NCI-H524 treated with DMSO at 0.1 percent for 48 hours (cell line): ENCODE data around the gene MROH8.
"Not testable (repeated sequence)": the region's sequence is repeated elsewhere in the genome, so short reads cannot be mapped to it uniquely, and the experiment has no call there.

Source experiments
- DNase-seq: peaks from one replicate; lab custom pipeline; 2025; lab: John Stamatoyannopoulos, UW

The MROH8 gene

DNA sequence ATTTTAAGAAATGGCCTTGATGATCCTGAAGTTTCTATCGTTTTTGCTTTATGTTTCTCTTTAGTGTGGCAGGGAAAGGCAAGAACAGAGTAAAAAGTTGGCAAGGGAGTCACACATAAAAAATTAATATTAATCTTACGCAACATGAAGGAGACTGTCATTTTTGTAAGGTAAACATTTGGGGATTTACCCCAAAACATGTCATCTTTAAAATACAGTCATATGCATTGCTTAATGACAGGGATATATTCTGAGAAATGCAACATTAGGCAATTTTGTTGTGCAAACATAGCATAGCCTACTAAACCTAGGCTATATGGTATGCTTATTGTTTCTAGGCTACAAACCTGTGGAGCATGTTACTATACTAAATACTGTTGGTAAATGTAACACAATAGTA lies 88.9 kb downstream of the MROH8 start:
- no peak for DNase-seq

DNA sequence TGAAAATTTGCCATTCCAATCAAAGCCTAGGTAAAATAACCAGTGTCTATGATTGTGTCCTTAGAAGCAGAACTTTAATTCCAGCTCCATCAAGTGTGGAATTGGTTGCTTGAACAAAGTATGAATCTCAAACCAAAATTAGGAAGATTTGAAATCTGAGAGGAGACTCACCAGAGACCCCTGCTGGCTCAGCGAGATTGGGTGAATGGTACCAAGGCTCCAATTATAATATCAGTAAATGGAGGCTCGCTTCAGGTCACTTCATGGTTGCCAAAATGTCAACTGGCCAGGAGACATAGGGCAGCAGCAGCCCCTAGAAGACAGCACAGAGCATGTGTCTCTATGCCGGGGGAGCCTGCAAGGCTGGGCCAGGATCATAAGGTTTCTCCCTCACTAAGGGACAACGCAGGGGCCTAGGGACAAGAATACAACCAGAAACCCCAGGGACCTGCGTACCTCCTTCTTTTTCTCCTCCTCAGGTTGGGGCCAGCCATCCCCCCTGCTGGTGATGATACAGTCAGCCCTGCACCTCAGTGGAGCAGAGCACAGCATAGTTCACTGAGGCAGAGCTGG lies 97.5 kb downstream of the MROH8 start:
- no peak for DNase-seq

DNA sequence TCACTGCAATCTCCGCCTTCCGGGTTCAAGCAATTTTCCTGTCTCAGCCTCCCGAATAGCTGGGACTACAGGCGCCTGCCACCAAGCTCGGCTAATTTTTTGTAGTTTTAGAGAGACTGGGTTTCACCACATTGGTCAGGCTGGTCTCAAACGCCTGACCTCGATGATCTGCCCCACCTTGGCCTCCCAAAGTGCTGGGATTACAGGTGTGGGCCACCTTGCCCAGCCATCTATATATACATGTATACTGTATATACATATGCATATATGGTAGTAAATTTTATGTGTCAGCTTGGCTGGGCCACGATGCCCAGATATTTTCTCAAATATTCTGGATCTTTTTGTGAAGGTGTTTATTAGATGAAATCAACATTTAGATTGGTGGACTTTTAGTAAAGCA lies 102.3 kb downstream of the MROH8 start:
- DNase-seq = no peak

DNA sequence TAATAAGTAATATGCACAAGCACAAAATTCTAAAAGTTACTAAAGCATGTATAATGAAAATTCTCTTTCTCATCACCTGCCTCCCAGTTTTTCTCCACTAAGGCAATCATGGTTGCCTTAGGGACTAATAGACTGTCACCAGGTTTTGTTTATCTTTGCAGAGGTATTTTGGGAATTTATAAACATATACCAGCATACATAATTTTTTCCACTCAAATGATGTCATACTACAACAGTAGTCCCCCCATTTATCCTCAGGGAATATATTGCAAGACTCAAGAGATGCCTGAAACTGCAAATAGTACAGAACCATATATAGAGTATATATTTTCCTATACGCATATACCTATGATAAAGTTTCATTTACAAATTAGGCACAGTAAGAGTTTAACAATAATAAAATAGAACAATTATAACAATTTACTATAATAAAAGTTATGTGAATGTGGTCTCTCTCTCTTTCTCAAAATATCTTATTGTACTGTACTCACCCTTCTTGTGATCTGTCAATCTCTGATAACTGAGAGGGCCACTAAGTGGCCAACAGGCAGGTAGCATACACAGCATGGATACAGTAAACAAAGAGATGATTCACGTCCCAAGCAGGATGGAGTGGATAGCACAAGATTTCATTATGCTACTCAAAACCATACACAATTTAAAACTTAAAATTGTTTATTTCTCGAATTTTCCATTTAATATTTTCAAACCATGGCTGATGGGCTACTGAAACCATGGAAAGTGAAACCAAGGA lies 103.2 kb downstream of the MROH8 start:
- no peak for DNase-seq

DNA sequence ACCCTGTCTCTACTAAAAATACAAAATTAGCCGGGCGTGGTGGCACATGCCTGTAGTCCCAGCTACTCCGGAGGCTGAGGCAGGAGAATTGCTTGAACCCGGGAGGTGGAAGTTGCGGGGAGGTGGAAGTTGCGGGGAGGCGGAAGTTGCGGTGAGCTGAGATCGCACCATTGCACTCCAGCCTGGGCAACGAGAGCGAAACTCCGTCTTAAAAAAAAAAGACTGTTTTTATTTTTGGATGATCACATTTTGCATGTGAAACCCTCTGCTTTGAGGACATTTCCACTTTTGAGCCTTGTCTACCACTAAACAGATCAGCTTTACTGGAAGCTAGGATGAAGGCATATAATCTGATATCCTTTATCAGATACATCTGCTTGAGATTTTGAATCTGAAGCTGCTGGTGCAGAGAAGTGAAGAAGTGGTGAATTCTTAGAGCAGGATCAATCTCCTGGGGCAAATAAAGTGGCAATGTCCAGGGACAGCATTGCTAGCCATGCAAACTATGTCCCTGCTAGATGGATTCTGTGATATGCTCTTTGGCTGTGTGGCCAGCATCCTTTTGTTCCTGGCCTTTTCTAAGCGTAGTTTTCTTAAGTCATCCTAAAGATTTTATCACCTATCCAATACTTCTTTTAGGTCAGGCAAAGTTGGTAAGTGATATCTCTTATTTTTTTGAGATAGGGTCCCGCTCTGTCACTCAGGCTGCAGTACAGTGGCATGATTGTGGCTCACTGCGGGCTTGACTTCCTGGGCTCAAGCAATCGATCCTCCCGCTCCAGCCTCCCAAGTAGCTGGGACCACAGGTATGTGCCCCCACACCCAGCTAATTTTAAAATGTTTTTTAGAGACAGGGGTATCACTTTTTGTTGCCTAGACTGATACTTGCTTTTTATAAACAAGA lies 106.8 kb downstream of the MROH8 start:
- DNase-seq = no peak

DNA sequence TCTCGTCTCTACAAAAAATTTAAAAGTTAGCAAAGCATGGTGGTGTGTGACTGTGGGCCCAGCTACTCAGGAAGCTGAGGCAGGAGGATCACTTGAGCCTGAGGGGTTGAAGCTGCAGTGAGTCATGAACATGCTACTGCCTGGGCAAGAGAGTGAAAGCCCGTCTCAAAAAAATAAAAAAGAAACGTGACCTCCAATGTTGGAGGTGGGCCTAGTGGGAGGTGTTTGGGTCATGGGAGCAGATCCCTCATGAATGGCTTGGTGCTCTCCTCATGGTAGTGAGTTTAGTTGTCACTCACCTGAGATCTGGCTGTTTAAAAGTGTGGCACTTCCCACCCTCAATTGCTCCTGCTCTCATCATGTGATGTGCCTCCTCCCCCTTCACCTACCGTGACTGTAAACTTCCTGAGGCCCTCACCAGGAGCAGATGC lies 107.9 kb downstream of the MROH8 start:
- DNase-seq = no peak

DNA sequence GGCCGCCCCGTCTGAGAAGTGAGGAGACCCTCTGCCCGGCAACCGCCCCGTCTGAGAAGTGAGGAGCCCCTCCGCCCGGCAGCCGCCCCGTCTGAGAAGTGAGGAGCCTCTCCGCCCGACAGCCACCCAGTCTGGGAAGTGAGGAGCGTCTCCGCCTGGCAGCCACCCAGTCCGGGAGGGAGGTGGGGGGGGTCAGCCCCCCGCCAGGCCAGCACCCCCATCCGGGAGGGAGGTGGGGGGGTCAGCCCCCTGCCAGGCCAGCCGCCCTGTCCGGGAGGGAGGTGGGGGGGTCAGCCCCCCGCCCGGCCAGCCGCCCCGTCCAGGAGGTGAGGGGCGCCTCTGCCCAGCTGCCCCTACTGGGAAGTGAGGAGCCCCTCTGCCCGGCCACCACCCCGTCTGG lies 109.8 kb downstream of the MROH8 start:
- DNase-seq = not testable (repeated sequence)

DNA sequence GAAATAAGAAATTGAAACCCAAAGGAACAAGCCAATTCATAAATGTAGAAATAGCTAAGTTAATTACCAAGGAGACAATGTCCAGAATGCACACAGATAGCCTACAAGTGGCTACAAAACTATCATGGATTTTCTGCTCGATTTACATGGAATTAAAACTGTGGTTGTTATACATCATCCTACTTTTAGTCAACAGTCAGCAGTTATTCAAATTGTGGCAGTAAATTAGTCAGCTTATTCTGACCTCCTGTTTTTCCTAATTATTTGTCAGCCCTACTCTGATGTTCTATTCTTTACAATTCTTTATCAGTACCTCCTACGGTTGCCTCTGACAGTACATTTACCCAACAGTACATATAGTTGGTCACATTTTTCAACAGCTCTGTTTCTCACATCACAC lies 113.2 kb downstream of the MROH8 start:
- DNase-seq = no peak

DNA sequence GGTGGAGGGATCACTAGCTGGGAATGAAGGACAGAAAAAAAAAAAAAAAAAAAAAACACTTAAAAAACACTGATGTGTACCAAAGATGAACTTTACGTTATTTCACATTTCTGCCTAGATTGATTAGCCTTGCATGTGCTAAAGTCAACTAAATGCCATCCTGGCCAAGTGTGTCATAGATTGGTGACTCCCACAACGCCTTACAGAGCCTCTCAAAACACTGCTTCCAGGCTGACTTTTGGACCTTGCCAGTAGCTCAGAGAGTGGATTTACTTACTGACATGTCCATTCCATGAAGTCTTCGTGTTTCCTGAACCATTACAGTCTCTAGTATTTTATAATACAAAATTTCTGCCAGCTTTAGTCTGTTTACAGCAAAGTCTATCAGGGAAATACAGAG lies 124.1 kb downstream of the MROH8 start:
- DNase-seq = no peak

DNA sequence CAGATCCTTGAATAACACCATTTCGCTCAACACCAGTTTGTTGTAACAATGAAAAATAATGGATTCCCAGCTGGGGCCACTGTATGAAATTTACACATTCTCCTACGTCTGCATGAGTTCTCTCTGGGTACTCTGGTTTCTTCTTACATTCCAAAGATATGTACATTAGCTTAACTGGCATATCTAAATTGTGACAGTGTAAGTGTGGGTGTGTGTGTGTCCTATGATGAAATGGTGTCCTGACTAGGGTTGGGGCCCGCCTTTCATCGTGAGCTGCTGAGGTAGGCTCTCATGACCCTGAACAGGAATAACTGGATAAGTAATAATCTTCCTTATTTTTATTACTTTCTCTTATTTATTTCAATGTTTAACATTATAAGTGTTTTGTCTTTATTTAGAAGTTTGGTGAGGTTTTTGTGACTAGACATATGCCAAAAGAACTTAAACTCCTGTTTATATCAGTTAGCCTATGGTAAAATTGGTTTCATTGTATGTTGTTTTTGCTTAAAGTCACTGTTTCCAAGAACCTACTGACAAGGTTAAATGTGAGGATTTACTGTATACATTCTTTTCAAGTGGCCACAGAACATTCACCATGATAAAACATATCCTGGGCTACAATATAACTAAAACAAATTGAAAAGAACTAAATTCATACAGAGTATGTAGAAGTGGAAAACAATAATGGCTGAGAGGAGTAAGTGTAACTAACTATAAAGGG lies 126.0 kb downstream of the MROH8 start:
- DNase-seq = no peak
